Stimulated activated memory B cell treated with anti-CD40 and anti-IgM and Interleukin-4, amounts not matched to agents 10 μg/mL and 1 μg/mL and 100 μg/mL, for 72 hours (primary cell): ENCODE measurements around the gene SMG6.
"Not testable (repeated sequence)": the region's sequence is repeated elsewhere in the genome, so short reads cannot be mapped to it uniquely, and the experiment has no call there.

ENCODE experiments used
- ATAC-seq: fragments of 150-1000 bp; cut with Tn5 transposase; 2 replicates; pipeline ENCODE4 v1.10.0; 2021
- H3K27ac Mint-ChIP-seq: one replicate; pipeline ENCODE4 v1.8.0; 2022; ENCODE audit warnings: mild to moderate bottlenecking, mixed read lengths
- H3K27me3 Mint-ChIP-seq: one replicate; pipeline ENCODE4 v1.8.0; 2022; ENCODE audit warnings: mixed read lengths
- H3K36me3 Mint-ChIP-seq: one replicate; pipeline ENCODE4 v1.8.0; 2022; ENCODE audit warnings: mixed read lengths
- H3K4me1 Mint-ChIP-seq: one replicate; pipeline ENCODE4 v1.8.0; 2022; ENCODE audit warnings: mixed read lengths
- H3K4me3 Mint-ChIP-seq: one replicate; pipeline ENCODE4 v1.8.0; 2022; ENCODE audit warnings: mild to moderate bottlenecking, moderate library complexity, mixed read lengths
- H3K9me3 Mint-ChIP-seq: one replicate; pipeline ENCODE4 v1.8.0; 2022; ENCODE audit warnings: mixed read lengths

SMG6 gene

DNA sequence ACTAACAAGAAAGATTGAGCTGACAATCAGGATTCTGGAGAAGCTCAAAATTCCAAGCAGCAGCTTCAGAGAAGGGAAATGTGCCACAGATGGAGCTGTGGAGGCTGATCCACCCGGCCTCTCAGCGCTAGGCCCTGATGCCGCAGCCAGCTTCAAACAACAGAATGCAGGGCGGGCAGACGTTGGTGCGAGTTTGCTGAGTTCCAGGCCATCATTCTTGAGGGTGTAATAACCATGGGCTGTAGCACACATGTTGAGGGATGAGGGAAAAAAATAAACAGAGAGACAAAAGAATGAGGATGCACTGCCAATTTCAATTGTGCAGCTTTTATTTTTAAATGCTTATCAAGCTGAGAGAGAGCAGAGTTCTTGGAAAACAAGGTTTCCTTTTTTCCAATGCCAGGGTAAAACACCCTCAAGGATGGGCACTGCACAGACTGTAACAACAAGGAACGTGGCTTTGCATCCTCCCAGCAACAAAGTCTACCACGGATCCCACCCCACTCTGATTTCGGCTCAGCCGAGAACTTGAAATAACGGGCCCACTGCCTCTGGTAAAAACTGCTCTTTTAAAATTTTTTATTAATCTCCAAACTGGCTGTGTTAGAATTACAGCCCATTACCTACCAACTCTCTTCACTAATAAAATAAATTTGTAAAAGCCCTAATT is 90.2 kb downstream of the SMG6 start:
- peak overlapping the region; percentile 89 for H3K27ac Mint-ChIP-seq
- peaks cover 15% of the 10 kb centered on the region for H3K36me3 Mint-ChIP-seq
- H3K9me3 Mint-ChIP-seq: peaks cover under 1% of the 10 kb centered on the region
- no peak for ATAC-seq
- H3K4me3 Mint-ChIP-seq: no peak overlapping the region
- H3K4me1 Mint-ChIP-seq: peaks cover 18% of the 10 kb centered on the region
- H3K27me3 Mint-ChIP-seq: no peaks in the 10 kb centered on the region

GRCh38 chr17:2212400-2212981 is 91.1 kb downstream of the SMG6 start:
- ATAC-seq: no peak
- Mint-ChIP-seq H3K27ac (no peak overlapping the region), H3K4me3 (no peak overlapping the region), H3K9me3 (no peaks in the 10 kb centered on the region), H3K4me1 (peaks cover 16% of the 10 kb centered on the region), H3K27me3 (no peaks in the 10 kb centered on the region), H3K36me3 (peaks cover 14% of the 10 kb centered on the region)

GRCh38 chr17:2211661-2212399 is 91.8 kb downstream of the SMG6 start:
- Mint-ChIP-seq H3K27me3 (no peaks in the 10 kb centered on the region), H3K4me3 (no peak overlapping the region), H3K4me1 (peaks cover 16% of the 10 kb centered on the region), H3K9me3 (no peaks in the 10 kb centered on the region), H3K27ac (no peak overlapping the region), H3K36me3 (peaks cover 14% of the 10 kb centered on the region)
- no peak for ATAC-seq

DNA sequence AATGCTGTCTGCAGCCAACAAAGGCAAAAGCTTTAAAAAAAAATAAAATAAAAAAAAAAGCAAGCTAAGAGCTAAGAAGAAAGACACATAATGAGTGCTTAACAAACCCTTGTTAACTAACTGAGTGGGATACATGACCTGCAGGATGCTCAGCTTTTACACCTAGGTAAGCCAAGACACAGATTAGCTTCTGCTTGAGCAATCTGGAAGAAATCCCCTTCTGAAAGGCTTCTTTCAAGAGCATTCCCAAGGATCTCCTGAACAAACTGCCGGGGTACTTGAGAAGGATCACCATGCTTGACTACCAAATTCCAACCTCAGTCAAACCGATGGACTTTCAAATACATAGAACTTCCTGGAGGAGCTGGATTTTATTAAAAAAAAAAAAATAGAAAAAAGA is 92.9 kb downstream of the SMG6 start:
- H3K36me3 Mint-ChIP-seq: peaks cover 14% of the 10 kb centered on the region
- no peak overlapping the region for H3K4me3 Mint-ChIP-seq
- no peak overlapping the region for H3K27ac Mint-ChIP-seq
- no peak for ATAC-seq
- H3K4me1 Mint-ChIP-seq: peaks cover 10% of the 10 kb centered on the region
- no peaks in the 10 kb centered on the region for H3K9me3 Mint-ChIP-seq
- no peaks in the 10 kb centered on the region for H3K27me3 Mint-ChIP-seq

- Mint-ChIP-seq H3K36me3 (peaks cover 20% of the 10 kb centered on the region), H3K9me3 (no peaks in the 10 kb centered on the region), H3K4me3 (no peak overlapping the region), H3K27ac (no peak overlapping the region), H3K27me3 (no peaks in the 10 kb centered on the region), H3K4me1 (no peaks in the 10 kb centered on the region)
- no peak for ATAC-seq
These were observed 95.6 kb downstream of the SMG6 start for GRCh38 chr17:2207815-2208515.

- Mint-ChIP-seq H3K36me3 (peaks cover 12% of the 10 kb centered on the region), H3K9me3 (no peaks in the 10 kb centered on the region), H3K4me1 (no peaks in the 10 kb centered on the region), H3K27me3 (no peaks in the 10 kb centered on the region), H3K4me3 (no peak overlapping the region), H3K27ac (no peak overlapping the region)
- no peak for ATAC-seq
These were observed 99.2 kb downstream of the SMG6 start for GRCh38 chr17:2204393-2204792.

GRCh38 chr17:2203818-2204217 is 99.8 kb downstream of the SMG6 start:
- Mint-ChIP-seq H3K27me3 (no peaks in the 10 kb centered on the region), H3K4me1 (no peaks in the 10 kb centered on the region), H3K9me3 (no peaks in the 10 kb centered on the region), H3K36me3 (peaks cover 12% of the 10 kb centered on the region), H3K27ac (no peak overlapping the region), H3K4me3 (no peak overlapping the region)
- ATAC-seq: no peak

DNA sequence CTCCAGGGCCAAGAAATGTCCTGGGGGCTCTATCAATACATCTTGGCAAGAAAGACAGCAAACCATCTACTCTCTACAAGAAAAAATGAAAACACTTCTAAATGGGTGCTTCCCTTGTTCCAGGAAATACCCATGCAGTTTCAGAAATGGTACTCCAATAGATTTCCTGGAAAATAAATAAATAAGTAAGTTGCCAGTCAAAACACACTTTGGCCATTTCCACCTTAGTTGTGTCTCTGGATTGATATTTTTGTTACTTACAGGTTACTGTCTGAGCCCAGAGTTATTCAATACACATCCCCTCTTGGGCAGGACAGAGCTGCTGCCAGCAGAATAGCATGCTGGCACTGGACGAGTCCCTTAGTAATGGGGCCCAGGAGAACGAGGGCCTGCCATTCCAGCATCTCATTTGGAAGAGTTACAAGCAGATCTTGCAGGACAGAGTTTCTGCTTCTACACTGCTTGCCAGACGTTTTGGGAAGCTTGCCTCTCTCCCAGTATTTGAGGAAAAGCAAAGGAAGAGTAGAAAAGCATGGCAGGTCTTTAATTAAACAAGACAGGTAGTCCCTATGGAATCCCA is 100.5 kb downstream of the SMG6 start:
- no peak overlapping the region for H3K27ac Mint-ChIP-seq

DNA sequence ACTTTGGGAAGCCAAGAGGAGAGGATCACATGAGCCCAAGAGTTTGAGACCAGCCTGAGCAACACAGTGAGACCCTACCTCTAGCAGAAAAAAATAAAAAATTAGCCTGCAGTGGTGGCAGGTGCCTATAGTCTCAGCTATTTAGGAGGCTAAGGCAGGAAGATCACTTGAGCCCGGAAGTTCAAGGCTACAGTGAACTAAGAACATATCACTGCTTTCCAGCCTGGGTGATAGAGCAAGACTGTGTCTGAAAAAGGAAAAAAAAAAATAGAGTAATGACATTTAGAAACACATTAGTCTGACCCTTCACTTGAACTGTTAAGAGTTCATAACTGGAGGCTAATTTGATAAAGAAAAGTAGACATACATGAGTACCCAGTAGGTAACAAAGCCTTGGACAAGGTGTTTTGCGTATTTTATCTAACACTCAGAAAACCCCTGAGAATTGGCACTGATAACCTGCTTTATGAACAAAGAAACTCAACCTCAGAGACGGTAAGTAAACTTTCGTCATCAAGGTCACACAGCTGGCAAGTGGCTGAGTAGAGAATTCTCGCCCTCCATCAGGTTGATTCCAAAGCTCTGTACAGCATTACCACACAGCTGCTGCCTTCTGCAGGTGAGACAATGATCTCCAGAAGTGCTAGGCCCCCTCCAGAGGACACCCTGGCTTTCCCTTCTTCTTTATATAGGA is 101.1 kb downstream of the SMG6 start:
- H3K4me1 Mint-ChIP-seq: peaks cover under 1% of the 10 kb centered on the region
- H3K27me3 Mint-ChIP-seq: no peaks in the 10 kb centered on the region
- H3K4me3 Mint-ChIP-seq: no peak overlapping the region
- H3K9me3 Mint-ChIP-seq: no peaks in the 10 kb centered on the region
- no peak for ATAC-seq
- no peak overlapping the region for H3K27ac Mint-ChIP-seq
- H3K36me3 Mint-ChIP-seq: peaks cover 18% of the 10 kb centered on the region

More for the DNA sequence above, 100.5 kb downstream of the SMG6 start:
- Mint-ChIP-seq H3K9me3 (no peaks in the 10 kb centered on the region), H3K4me1 (no peaks in the 10 kb centered on the region), H3K27me3 (no peaks in the 10 kb centered on the region), H3K36me3 (peaks cover 16% of the 10 kb centered on the region), H3K4me3 (no peak overlapping the region)
- ATAC-seq: no peak

- peaks cover 15% of the 10 kb centered on the region for H3K4me1 Mint-ChIP-seq
- not testable (repeated sequence) for H3K9me3 Mint-ChIP-seq, H3K27me3 Mint-ChIP-seq, H3K4me3 Mint-ChIP-seq, ATAC-seq, H3K27ac Mint-ChIP-seq
- peaks cover 32% of the 10 kb centered on the region for H3K36me3 Mint-ChIP-seq
These were observed 104.2 kb downstream of the SMG6 start for GRCh38 chr17:2199386-2199785.

GRCh38 chr17:2198927-2199326 is 104.7 kb downstream of the SMG6 start:
- H3K4me3 Mint-ChIP-seq: no peak overlapping the region
- H3K4me1 Mint-ChIP-seq: peaks cover 15% of the 10 kb centered on the region
- H3K27me3 Mint-ChIP-seq: no peaks in the 10 kb centered on the region
- no peak overlapping the region for H3K27ac Mint-ChIP-seq
- no peaks in the 10 kb centered on the region for H3K9me3 Mint-ChIP-seq
- ATAC-seq: no peak
- H3K36me3 Mint-ChIP-seq: peaks cover 37% of the 10 kb centered on the region

GRCh38 chr17:2197271-2197670 is 106.3 kb downstream of the SMG6 start:
- Mint-ChIP-seq H3K4me1 (peaks cover 27% of the 10 kb centered on the region), H3K36me3 (peaks cover 38% of the 10 kb centered on the region), H3K27me3 (no peaks in the 10 kb centered on the region), H3K4me3 (no peak overlapping the region), H3K27ac (no peak overlapping the region), H3K9me3 (no peaks in the 10 kb centered on the region)
- no peak for ATAC-seq

DNA sequence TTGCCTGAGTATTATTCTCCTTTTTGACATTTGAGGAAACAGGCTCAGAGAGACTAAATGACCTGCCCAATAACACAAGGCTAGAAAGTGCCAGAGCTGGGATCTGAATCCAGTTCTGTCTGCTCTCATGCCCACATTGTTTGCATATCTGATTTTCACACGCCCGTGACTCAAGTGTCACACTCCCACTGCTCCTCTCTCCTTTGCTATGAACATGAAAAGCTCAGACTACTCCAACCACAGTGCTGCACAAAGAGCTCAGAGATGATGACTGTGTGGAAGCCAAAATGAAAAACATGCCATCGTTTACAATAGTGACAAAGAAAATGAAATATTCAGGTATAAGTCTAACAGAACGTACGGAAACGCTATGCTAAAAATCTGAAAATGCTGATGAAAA is 107.9 kb downstream of the SMG6 start:
- Mint-ChIP-seq H3K4me1 (peaks cover 33% of the 10 kb centered on the region), H3K27ac (no peak overlapping the region), H3K9me3 (no peaks in the 10 kb centered on the region), H3K27me3 (no peaks in the 10 kb centered on the region), H3K4me3 (no peak overlapping the region), H3K36me3 (peaks cover 38% of the 10 kb centered on the region)
- peak; percentile 68 for ATAC-seq

DNA sequence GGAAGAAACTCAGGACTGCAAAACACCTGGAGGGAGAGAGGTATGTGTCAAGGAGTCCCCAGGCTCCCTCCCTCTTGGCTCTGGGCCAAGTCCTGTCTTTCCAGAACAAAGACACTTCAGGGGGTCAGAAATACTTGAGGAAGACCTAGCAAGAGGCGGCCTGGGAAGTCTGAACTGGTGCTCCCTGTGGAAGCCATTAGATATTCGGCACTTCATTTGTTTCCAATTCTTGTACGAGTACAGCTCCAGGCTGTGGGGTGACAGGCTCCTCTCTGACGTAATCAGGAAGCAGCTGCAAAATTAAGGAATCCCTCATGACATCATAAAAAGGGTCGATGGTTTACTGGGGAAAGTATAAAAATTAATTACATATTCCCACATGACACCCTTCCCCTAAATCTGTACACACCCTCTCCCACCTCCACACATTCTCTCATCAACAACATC is 108.7 kb downstream of the SMG6 start:
- no peak overlapping the region for H3K27ac Mint-ChIP-seq
- peaks cover 38% of the 10 kb centered on the region for H3K36me3 Mint-ChIP-seq
- no peaks in the 10 kb centered on the region for H3K27me3 Mint-ChIP-seq
- H3K4me1 Mint-ChIP-seq: peaks cover 33% of the 10 kb centered on the region
- no peaks in the 10 kb centered on the region for H3K9me3 Mint-ChIP-seq
- H3K4me3 Mint-ChIP-seq: no peak overlapping the region
- ATAC-seq: no peak
